GM21381 (cell line): ENCODE results near the gene ZNF605.
"Not testable (repeated sequence)": the region's sequence is repeated elsewhere in the genome, so short reads cannot be mapped to it uniquely, and the experiment has no call there.

ENCODE experiments used
- ATAC-seq: cut with Tn5 transposase; IDR thresholded peaks from one replicate; pipeline ENCODE4 v1.9.1; 2021; ENCODE audit warnings: mild to moderate bottlenecking, moderate library complexity; ENCODE audit not compliant: unreplicated experiment

Gene ZNF605

DNA sequence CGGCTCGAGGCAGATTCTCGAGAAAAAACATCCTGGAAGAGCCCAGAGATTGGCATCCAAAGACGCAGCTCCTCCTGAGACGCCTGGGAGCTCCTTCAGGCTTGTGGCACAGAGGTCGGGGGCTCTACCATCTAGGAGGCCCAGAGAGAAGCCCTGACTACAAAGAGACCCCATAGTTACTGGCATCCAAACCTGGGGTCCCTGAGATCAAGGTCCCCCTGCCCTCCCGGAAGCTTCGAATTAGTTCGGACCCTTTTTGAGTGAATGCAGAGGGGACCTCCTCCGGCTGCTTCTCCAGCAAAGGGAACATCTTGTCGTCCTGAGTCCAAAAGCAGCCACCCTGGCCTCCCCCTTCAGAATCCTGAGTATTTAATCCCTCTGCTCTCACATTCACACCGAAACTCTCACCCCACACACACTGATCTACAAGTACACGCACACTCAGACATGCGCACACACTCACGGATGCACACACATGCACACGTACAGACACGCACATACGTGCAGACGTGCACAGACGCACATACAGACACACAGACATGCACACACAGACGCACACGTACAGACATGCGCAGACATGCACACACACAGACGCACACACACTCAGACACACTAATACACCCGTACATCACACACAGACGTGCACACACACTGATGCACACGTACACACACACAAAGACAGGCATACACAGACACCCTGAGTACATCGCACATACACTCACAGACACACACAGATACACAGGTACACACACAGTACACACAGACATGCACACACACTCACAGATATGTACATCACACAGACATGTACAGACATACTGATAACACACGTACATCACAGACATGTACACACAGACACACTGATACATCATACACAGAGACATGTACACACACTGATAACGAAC lies 5.9 kb downstream of the ZNF605 start:
- no peak for ATAC-seq

GRCh38 chr12:132948146-132949066 lies 7.7 kb downstream of the ZNF605 start:
- ATAC-seq, result no peak

DNA sequence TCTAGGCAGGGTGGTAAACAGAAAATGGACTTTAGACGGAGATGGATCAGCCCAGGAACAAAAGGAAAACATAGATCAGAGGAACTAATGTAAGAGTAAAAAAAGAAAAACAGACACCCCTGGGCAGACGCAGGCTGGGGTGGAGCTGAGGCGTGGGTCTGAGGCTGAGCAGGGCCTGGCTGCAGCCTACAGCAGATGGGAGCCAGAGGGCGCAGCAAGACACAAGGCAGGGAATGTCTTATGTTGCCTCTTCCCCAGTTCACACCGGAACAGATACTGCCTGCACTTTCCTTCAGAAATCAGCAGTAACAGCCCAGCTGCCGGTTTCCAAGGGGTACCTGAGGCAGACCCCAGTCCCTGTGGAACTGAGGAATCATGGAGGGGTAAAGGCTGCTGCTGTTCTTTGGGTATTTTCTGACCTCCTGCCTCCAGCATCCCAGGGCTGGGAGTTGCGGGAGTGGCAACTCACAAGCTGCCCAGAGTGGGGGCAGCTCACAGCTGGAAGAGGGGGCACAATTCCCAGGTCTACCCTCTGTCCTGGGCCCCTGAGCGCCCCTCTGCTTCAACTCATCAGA lies 9.8 kb downstream of the ZNF605 start:
- ATAC-seq, result no peak

DNA sequence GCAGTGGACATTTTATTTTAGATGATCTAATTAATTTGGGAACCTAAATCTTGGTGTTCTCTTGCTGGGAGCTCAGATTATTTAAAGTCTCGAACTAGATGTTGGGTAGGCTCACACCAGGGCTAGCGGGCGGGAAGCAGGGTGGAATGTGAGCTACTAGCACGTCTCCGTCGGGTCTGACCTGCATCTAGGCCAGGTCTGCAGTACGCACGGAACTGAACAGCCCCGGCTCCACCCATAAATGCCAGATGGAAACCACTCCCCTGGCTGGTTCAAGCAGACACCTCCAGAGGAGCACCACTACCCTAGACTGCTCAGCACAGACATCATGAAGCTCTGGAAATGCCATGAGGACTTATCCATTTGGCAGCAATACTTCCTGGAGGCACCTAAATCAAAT lies 10.3 kb downstream of the ZNF605 start:
- no peak for ATAC-seq

DNA sequence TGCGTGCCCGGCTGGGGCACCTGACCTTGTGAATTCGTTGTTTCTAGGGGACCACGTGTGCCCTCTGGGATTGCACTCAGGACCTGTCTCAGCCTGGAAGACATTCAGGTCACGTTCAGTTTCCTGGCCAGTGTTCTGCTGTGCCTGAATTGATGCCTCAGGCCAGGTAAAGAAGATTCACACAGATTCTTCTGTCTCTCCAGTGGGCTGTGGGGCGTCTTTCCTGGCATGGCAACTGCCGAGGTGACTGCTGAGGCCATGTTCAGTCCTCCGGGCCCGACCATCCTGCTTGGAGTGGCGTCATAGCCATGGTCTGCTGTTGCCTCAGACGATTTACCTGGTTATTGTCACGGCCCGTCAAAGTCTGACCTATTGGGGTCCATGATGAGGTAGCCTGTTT lies 13.5 kb downstream of the ZNF605 start:
- ATAC-seq, result no peak

DNA sequence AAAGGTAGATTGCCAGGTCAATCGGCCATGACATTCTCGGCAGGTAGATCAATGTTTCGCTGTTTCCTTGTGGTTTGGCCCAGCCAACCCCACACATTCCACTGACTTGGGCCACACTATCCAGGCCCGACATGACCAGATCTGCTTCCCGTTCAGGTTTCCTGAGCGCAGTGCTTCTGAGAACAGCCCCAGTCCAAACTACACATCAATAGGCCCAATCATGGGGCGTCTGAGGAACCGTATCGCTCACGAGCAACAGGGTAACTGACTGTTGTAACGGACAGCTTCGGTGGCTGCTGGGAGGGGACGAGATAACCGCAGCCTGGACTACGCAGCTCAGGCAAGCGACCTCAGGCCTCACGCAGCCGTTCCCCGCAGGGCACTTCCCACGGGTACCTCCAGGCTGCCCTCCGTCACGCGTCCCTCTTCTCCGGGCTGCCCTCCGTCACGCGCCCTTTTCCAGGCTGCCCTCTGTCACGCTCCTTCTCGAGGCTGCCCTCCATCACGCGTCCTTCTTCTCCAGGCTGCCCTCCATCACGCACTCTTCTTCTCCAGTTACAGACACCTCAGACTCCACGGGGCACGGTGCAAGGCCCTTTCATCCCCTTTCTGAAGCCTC lies 14.7 kb downstream of the ZNF605 start:
- ATAC-seq, result no peak

- ATAC-seq, result no peak
Measured at GRCh38 chr12:132940071-132940719, 15.9 kb downstream of the ZNF605 start.

- ATAC-seq, result not testable (repeated sequence)
Measured at GRCh38 chr12:132938807-132939206, 17.3 kb downstream of the ZNF605 start.

DNA sequence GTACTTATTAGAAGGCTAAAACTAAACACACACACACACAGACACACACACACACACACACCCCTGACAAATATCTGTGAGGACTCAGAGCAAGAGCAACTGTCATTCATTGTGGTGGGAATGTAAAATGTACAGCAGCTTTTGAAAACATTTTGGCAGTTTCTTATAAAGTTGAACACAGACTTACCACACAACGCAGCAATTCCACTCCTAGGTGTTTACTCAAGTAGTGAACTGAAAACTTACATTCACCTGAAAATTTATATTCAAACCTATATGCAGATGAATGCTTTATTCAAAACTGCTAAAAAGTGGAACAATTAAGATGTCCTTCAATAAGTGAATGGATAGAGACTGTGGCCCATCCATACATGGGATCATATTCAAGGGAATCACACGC lies 18.6 kb downstream of the ZNF605 start:
- no peak for ATAC-seq

DNA sequence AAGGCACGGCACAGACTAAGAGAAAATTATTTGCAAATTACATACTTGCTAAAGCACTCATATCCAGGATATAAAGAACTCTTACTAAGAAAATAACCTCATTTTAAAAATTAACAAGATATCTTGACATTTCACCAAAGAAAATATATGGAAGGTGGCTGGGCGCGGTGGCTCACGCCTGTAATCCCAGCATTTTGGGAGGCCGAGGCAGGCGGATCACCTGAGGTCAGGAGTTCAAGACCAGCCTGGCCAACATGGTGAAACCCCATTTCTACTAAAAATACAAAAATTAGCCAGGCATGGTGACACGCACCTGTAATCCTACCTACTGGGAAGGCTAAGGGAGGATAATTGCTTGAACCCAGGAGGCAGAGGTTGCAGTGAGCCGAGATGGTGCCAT lies 19.2 kb downstream of the ZNF605 start:
- ATAC-seq, result not testable (repeated sequence)

- ATAC-seq, result no peak
Measured at GRCh38 chr12:132936163-132936562, 19.9 kb downstream of the ZNF605 start.

DNA sequence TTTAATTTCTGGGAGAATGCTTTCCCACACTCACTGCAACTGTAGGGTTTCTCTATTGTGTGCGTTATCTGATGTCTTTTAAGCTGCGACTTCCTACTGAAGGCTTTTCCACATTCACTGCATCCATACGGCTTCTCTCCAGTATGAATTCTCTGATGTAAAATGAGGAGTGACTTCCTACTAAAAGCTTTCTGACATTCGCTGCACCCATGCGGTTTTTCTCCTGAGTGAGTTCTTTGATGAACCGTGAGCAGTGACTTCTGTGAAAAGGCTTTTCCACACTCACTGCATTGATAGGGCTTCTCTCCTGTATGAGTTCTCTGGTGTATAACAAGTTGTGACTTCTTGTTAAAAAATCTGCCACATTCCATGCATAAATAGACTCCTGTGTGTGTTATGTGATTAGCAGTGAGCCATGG lies 29.7 kb downstream of the ZNF605 start:
- no peak for ATAC-seq

DNA sequence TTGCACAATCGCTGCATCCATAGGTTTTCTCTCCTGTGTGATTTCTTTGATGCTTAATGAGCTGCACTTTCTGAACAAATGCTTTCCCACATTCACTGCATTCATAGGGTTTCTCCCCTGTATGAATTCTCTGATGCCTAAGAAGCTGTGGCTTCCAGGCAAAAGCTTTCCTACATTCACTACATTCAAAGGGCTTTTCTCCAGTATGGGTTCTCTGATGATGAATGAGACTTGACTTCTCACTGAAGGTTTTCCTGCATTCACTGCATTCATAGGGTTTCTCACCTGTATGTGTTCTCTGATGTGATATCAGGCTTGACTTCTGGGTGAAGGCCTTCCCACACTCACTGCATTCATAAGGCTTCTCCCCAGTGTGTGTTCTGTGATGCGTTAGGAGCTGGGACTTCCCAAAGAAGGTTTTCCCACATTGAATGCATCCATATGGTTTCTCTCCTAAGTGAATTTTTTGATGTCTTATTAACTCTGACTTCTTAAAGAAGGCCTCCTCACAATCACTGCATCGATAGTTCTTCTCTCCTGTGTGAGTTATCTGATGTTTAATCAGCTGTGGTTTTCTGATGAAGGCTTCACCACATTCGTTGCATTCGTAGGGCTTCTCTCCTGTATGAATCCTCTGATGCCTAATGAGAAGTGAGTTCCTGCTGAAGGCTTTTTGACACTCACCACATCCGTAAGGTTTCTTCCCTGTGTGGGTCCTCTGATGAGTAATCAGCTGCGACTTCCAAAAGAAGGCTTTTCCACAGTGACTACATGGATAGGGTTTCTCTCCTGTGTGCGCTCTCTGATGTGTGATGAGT lies 30.3 kb downstream of the ZNF605 start:
- ATAC-seq, result no peak

DNA sequence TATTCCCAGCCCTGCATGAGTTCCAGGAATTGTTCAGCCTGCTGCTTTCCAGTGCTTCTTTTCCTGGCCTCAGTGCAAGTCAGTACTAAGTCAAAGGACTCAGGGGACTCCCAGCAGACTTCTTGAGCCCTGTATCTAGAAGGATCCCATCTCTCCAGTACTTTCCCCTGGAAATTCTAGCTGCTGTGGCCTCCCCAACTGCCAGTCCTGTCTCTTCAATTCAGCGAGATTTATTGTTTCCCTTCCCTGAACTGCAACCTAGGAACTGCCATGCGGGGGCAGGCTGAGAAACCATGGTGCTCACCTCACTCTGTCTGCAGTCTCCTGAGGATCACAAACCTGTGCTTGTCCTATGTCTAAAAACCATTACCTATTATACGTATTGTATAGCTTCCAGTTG lies 31.8 kb downstream of the ZNF605 start:
- no peak for ATAC-seq

DNA sequence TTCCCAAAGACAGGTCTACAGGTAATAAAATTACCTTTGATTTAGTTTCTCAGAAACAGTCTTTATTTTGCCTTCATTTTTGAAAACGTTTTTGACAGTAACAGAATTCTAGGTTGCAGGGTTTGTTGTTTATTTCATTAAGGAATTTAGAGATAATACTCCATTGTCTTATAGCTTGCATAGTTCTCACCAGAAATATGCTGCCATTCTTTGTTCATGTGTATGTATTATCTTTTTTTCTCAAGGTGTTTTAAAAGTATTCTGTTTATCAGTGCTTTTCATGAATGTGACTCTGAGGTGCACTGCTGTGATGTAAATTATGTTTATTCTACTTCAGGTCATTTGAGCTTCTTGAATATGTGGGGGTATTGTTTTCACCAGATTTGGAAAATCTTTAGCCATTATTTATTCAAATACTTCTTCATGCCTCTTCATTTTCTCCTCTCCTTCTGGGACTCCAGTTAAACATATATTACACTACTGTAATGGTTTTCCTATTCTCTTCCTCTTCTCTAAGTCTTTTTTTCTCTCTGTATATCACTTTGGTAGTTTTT lies 32.7 kb downstream of the ZNF605 start:
- ATAC-seq, result no peak

- ATAC-seq, result no peak
Measured at GRCh38 chr12:132922676-132923075, 33.4 kb downstream of the ZNF605 start.

GRCh38 chr12:132921685-132922084 lies 34.4 kb downstream of the ZNF605 start:
- no peak for ATAC-seq

DNA sequence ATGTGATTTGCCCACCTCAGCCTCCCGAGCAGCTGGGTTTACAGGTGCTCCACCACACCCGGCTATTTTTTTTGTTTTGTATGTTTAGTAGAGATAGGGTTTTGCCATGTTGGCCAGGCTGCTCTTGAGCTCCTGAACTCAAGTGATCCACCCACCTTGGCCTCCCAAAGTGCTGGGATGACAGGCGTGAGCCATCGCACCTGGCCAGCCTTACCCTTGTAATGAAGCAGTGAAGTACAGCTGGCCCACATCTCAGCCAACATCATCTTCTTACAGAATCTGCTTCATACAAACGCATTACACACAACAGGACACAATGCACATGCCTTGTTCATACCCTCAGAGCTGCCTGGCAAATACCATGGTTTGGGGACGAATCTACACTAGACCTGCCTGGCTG lies 37.4 kb downstream of the ZNF605 start:
- no peak for ATAC-seq

DNA sequence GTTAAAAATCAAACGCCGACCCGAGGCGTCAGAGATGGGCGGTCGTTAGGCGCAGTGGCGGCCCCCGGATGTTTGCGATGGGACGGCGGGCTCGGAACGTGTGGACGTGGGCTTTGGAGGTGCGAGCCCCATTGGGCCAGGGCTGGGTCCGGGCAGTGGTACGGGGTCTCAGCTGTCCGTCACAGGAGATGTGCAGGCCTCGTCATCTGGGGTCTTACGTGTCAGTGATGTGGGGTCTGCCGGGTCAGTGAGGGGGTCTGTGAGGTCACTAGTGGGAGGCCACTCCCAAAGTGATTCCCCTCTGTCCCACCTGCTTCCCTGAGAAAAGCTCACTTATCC lies 47.1 kb downstream of the ZNF605 start:
- ATAC-seq, result peak; percentile 4
